Measurements from ENCODE around the gene PLVAP.

Gene PLVAP

GRCh38 chr19:17419621-17420474, 42.7 kb upstream of the PLVAP start, which contains the start of gene MVB12A (continued):
- TF ChIP-seq IKZF3 (tag by site-specific recombination; IDR thresholded peaks at IDR 0.05), result peak; percentile 90
- no peak for TF ChIP-seq ZNF19 (tag by site-specific recombination; IDR thresholded peaks at IDR 0.05; ENCODE audit: low read depth)
- TF ChIP-seq ZNF600 (tag by site-specific recombination; IDR thresholded peaks at IDR 0.05), result no peak
- peak; percentile 73 for TF ChIP-seq ZFHX2 (tag by site-specific recombination; conservative IDR thresholded peaks at IDR 0.05)
- no peak for TF ChIP-seq ZSCAN4 (tag by site-specific recombination; IDR thresholded peaks at IDR 0.05)
- TF ChIP-seq ZFP69B (tag by site-specific recombination; IDR thresholded peaks at IDR 0.05), result peak; percentile 56; the same call in 1 of the 2 replicates
- TF ChIP-seq BCL11A (tag by site-specific recombination; IDR thresholded peaks at IDR 0.05; ENCODE audit: low read depth), result 0 out of 2 replicates have a peak, but pooled peaks have one; percentile 28
- no peak for TF ChIP-seq ZNF184 (tag by site-specific recombination; IDR thresholded peaks at IDR 0.05)
- no peak for TF ChIP-seq ZNF510 (tag by site-specific recombination; IDR thresholded peaks at IDR 0.05; ENCODE audit: insufficient replicate concordance)
- no peak; the same call in 1 of the 2 replicates for TF ChIP-seq ZNF843 (tag by site-specific recombination; IDR thresholded peaks at IDR 0.05)
- TF ChIP-seq ELK4 (IDR thresholded peaks at IDR 0.05; ENCODE audit: borderline replicate concordance, low read depth, low read length), result peak; percentile 95; the same call in 1 of the 2 replicates
- TF ChIP-seq ZNF449 (tag by site-specific recombination; IDR thresholded peaks at IDR 0.05), result no peak
- TF ChIP-seq SP2 (tag by site-specific recombination; IDR thresholded peaks at IDR 0.05), result peak; percentile 98
- TF ChIP-seq ZSCAN5A (tag by site-specific recombination; IDR thresholded peaks at IDR 0.05), result peak; percentile 63
- 0 out of 2 replicates have a peak, but pooled peaks have one; percentile 12 for TF ChIP-seq REST (tag by site-specific recombination; IDR thresholded peaks at IDR 0.05)
- no peak for TF ChIP-seq ZNF148 (tag by site-specific recombination; IDR thresholded peaks at IDR 0.05; ENCODE audit: borderline replicate concordance)
- TF ChIP-seq ZNF580 (tag by site-specific recombination; IDR thresholded peaks at IDR 0.05), result peak; percentile 89
- TF ChIP-seq ZNF660 (tag by site-specific recombination; IDR thresholded peaks at IDR 0.05), result peak; percentile 84; the same call in 1 of the 2 replicates
- TF ChIP-seq KLF9 (tag by site-specific recombination; IDR thresholded peaks at IDR 0.05; ENCODE audit: low read depth), result peak; percentile 7; the same call in 1 of the 2 replicates
- no peak for TF ChIP-seq ZBTB49 (tag by site-specific recombination; IDR thresholded peaks at IDR 0.05; ENCODE audit: low read depth)
- TF ChIP-seq ZNF354C (tag by site-specific recombination; IDR thresholded peaks at IDR 0.05; ENCODE audit: borderline replicate concordance, low read depth), result no peak
- no peak for TF ChIP-seq ZNF292 (tag by site-specific recombination; IDR thresholded peaks at IDR 0.05; ENCODE audit: borderline replicate concordance, low read depth)
- no peak for TF ChIP-seq ZNF626 (tag by site-specific recombination; IDR thresholded peaks at IDR 0.05)

All from HEK293 (cell line).